ENCODE measurements around the gene OTOS.

OTOS gene

DNA sequence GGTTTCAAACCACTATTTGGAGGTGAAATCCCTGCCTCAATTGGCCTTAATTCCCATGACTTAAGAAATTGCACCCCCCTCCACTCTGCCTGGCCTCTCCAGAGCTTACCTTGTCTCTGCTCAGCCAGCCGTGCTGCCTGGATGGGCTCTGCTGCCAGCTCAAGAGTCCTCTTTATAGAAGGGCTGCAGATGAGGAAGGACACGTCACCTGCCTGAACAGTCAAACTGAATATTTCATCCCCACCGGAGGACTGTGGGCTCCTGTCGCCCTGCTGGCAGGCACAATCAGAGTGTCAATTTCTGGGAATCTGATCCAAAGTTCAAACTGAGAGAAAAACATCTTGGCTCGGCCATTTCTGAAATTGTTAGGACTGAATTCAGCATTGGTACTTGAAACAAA, at the start of gene OTOS:
Gene OTOS (minus strand): TSS at position 148 of the 400 bp plus-strand sequence. CDS start 332 bp downstream, outside the sequence.
- DNase-seq (ENCODE audit: low spot score) = no peak
- TF ChIP-seq, protein P1, sequence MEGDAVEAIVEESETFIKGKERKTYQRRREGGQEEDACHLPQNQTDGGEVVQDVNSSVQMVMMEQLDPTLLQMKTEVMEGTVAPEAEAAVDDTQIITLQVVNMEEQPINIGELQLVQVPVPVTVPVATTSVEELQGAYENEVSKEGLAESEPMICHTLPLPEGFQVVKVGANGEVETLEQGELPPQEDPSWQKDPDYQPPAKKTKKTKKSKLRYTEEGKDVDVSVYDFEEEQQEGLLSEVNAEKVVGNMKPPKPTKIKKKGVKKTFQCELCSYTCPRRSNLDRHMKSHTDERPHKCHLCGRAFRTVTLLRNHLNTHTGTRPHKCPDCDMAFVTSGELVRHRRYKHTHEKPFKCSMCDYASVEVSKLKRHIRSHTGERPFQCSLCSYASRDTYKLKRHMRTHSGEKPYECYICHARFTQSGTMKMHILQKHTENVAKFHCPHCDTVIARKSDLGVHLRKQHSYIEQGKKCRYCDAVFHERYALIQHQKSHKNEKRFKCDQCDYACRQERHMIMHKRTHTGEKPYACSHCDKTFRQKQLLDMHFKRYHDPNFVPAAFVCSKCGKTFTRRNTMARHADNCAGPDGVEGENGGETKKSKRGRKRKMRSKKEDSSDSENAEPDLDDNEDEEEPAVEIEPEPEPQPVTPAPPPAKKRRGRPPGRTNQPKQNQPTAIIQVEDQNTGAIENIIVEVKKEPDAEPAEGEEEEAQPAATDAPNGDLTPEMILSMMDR (IDR thresholded peaks at IDR 0.05; ENCODE audit: borderline replicate concordance, control extremely low read depth, extremely low read depth, insufficient read depth, missing control alignments) = no peak
- in situ Hi-C loops (cut with MboI; ENCODE audit: low sequenced_read_pairs, unreplicated experiment) = no loop called here

- TF ChIP-seq, protein P1 (IDR thresholded peaks at IDR 0.05; ENCODE audit: borderline replicate concordance, control extremely low read depth, extremely low read depth, insufficient read depth, missing control alignments) = no peak
- in situ Hi-C loops (cut with MboI; ENCODE audit: low sequenced_read_pairs, unreplicated experiment) = no loop called here
- no peak for DNase-seq (ENCODE audit: low spot score)
Measured at GRCh38 chr2:240189686-240190085, 49.2 kb upstream of the OTOS start.

DNA sequence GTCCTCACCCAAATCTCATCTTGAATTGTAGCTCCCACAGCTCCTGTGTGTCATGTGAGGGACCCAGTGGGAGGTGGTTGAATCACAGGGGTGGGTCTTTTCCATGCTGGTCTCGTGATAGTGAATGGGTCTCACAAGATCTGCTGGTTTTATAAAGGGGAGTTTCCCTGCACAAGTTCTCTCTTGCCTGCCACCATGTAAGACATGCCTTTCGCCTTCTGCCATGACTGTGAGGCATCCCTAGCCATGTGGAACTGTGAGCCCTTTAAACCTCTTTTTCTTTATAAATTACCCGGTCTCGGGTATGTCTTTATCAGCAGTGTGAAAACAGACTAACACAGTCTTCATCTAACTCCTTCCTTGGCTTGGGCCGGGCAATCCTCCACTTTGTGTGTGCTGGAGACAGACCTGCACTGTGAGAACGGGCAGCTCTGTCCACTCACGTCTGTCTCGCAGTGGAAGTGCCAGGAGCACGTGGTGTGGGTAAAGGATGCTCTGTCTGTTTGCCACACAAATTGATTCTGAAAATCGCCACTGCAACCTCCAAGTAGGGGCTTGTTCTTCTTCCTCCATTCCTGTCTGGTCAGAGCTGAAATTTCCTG, 47.6 kb upstream of the OTOS start:
- in situ Hi-C loops (cut with MboI; ENCODE audit: low sequenced_read_pairs, unreplicated experiment) = no loop called here
- no peak for DNase-seq (ENCODE audit: low spot score)
- TF ChIP-seq, protein P1 (IDR thresholded peaks at IDR 0.05; ENCODE audit: borderline replicate concordance, control extremely low read depth, extremely low read depth, insufficient read depth, missing control alignments) = no peak

DNA sequence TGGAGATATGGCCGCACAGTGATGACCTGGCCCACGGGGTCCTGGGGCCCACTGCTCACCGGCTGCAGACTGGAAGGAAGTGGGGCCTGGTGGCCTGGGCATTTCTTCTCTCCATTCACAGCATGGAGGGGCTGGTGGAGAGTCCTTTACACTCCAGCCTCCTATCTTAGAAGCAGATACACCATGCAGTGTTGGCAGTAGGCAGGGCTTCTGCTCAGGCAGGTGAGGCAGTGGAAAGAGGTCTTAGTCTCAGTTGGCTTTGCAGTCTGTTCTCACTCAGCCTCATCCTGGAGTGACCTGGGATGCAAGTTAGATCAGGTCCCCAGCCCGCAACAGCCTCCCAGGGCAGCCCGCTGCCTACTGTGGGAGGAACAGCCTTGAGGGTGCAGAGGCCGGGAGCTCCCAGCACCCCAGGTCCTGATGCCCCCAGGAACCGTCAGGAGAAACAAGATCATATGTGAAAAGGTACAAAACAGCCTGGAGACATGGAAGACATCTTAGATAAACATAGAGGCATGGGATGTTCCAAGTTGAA, 45.8 kb upstream of the OTOS start:
- in situ Hi-C loops (cut with MboI; ENCODE audit: low sequenced_read_pairs, unreplicated experiment) = no loop called here
- DNase-seq (ENCODE audit: low spot score) = no peak
- TF ChIP-seq, protein P1 (IDR thresholded peaks at IDR 0.05; ENCODE audit: borderline replicate concordance, control extremely low read depth, extremely low read depth, insufficient read depth, missing control alignments) = no peak

GRCh38 chr2:240184656-240185055, 44.2 kb upstream of the OTOS start:
- in situ Hi-C loops (cut with MboI; ENCODE audit: low sequenced_read_pairs, unreplicated experiment) = no loop called here

GRCh38 chr2:240183875-240184590, 43.6 kb upstream of the OTOS start:
- in situ Hi-C loops (cut with MboI; ENCODE audit: low sequenced_read_pairs, unreplicated experiment) = no loop called here
- DNase-seq (ENCODE audit: low spot score) = no peak
- TF ChIP-seq, protein P1 (IDR thresholded peaks at IDR 0.05; ENCODE audit: borderline replicate concordance, control extremely low read depth, extremely low read depth, insufficient read depth, missing control alignments) = no peak

More at GRCh38 chr2:240184656-240185055, 44.2 kb upstream of the OTOS start:
- TF ChIP-seq, protein P1 (IDR thresholded peaks at IDR 0.05; ENCODE audit: borderline replicate concordance, control extremely low read depth, extremely low read depth, insufficient read depth, missing control alignments) = no peak
- DNase-seq (ENCODE audit: low spot score) = no peak
